ENCODE data around the gene CFAP100.

Gene CFAP100

GRCh38 chr3:126484662-126485061 is 90.0 kb downstream of the CFAP100 start:
- DNase-seq: no peak

GRCh38 chr3:126485176-126485897 is 90.6 kb downstream of the CFAP100 start:
- no peak for DNase-seq

- no peak for DNase-seq
Measured at GRCh38 chr3:126485956-126486355, 91.2 kb downstream of the CFAP100 start.

Data from activated CD4-positive, alpha-beta T cell treated with anti-CD3 and anti-CD28 coated beads, Interleukin-2, Interleukin-6, amounts not matched to agents 100 ng/mL and 50 ng/mL, durations not matched to agents 16 hours and 8 hours (primary cell).